OCI-LY1 (cell line): ENCODE data around the gene ERRFI1.

ENCODE experiments used
- H2AFZ ChIP-seq: fragments of 200-600 bp; sonication (generic), shearing (Covaris generic); 2 replicates; pipeline ENCODE4 v1.6.0; 2014; ENCODE audit warnings: antibody characterized with exemption, mild to moderate bottlenecking, low read length
- H3F3A ChIP-seq: fragments of 200-600 bp; sonication (generic), shearing (Covaris generic); 2 replicates; pipeline ENCODE4 v1.6.0; 2014; ENCODE audit warnings: mild to moderate bottlenecking, antibody characterized with exemption, low read length, moderate library complexity; ENCODE audit not compliant: insufficient read depth
- H3K27ac ChIP-seq: fragments of 200-600 bp; sonication (generic); 2 replicates; pipeline ENCODE4 v1.5.1; 2014; ENCODE audit warnings: low read length, mixed run types, mild to moderate bottlenecking, low read depth; ENCODE audit not compliant: poor library complexity, severe bottlenecking
- H3K27me3 ChIP-seq: fragments of 200-600 bp; sonication (generic); 2 replicates; pipeline ENCODE4 v1.6.0; 2014; ENCODE audit warnings: antibody characterized with exemption, mild to moderate bottlenecking, low read length, moderate library complexity; ENCODE audit not compliant: insufficient read depth
- H3K36me3 ChIP-seq: fragments of 200-600 bp; sonication (generic); 2 replicates; pipeline ENCODE4 v1.6.1; 2014; ENCODE audit warnings: mild to moderate bottlenecking, antibody characterized with exemption, low read length, moderate library complexity, mixed read lengths; ENCODE audit not compliant: insufficient read depth
- H3K4me1 ChIP-seq: fragments of 200-600 bp; sonication (generic); 2 replicates; pipeline ENCODE4 v1.5.1; 2014; ENCODE audit warnings: mild to moderate bottlenecking, low read length, moderate library complexity; ENCODE audit not compliant: insufficient read depth, severe bottlenecking
- H3K4me2 ChIP-seq: fragments of 200-600 bp; sonication (generic), shearing (Covaris generic); 2 replicates; pipeline ENCODE4 v1.6.1; 2014; ENCODE audit warnings: low read length
- H3K4me3 ChIP-seq: fragments of 200-600 bp; sonication (generic); 2 replicates; pipeline ENCODE4 v1.5.1; 2014; ENCODE audit warnings: low read length, low read depth, mild to moderate bottlenecking, mixed read lengths; ENCODE audit not compliant: poor library complexity, severe bottlenecking
- H3K79me2 ChIP-seq: fragments of 200-600 bp; shearing (Covaris generic); 2 replicates; pipeline ENCODE4 v1.6.1; 2016; ENCODE audit warnings: mixed run types, low read length, mixed read lengths; ENCODE audit not compliant: insufficient read depth
- H3K9ac ChIP-seq: fragments of 200-600 bp; sonication (generic), shearing (Covaris generic); 2 replicates; pipeline ENCODE4 v1.6.1; 2014; ENCODE audit warnings: mild to moderate bottlenecking, low read length, mixed read lengths
- H3K9me2 ChIP-seq: fragments of 200-600 bp; sonication (generic), shearing (Covaris generic); 2 replicates; pipeline ENCODE4 v1.6.1; 2014; ENCODE audit warnings: low read depth, mild to moderate bottlenecking, low read length, mixed read lengths
- H3K9me3 ChIP-seq: fragments of 200-600 bp; shearing (Covaris generic); 2 replicates; pipeline ENCODE4 v1.6.1; 2014; ENCODE audit warnings: low read length, mixed read lengths
- H4K20me1 ChIP-seq: fragments of 200-600 bp; sonication (generic), shearing (Covaris generic); 2 replicates; pipeline ENCODE4 v1.6.0; 2016; ENCODE audit warnings: mild to moderate bottlenecking, low read length; ENCODE audit not compliant: insufficient read depth
- EZH2 ChIP-seq: fragments of 200-600 bp; sonication (generic), shearing (Covaris generic); IDR thresholded peaks from 2 replicates; pipeline ENCODE4 v1.8.0; 2017; ENCODE audit warnings: borderline replicate concordance, mixed run types, mild to moderate bottlenecking, antibody characterized with exemption, low read length, moderate library complexity, mixed read lengths
- TF ChIP-seq, protein P1 (sequence below): fragments of 200-600 bp; sonication (generic), shearing (Covaris generic); IDR thresholded peaks from 2 replicates; pipeline ENCODE4 v1.5.1; 2017; ENCODE audit warnings: mild to moderate bottlenecking, antibody characterized with exemption, low read length, moderate library complexity, mixed read lengths

ERRFI1 gene

DNA sequence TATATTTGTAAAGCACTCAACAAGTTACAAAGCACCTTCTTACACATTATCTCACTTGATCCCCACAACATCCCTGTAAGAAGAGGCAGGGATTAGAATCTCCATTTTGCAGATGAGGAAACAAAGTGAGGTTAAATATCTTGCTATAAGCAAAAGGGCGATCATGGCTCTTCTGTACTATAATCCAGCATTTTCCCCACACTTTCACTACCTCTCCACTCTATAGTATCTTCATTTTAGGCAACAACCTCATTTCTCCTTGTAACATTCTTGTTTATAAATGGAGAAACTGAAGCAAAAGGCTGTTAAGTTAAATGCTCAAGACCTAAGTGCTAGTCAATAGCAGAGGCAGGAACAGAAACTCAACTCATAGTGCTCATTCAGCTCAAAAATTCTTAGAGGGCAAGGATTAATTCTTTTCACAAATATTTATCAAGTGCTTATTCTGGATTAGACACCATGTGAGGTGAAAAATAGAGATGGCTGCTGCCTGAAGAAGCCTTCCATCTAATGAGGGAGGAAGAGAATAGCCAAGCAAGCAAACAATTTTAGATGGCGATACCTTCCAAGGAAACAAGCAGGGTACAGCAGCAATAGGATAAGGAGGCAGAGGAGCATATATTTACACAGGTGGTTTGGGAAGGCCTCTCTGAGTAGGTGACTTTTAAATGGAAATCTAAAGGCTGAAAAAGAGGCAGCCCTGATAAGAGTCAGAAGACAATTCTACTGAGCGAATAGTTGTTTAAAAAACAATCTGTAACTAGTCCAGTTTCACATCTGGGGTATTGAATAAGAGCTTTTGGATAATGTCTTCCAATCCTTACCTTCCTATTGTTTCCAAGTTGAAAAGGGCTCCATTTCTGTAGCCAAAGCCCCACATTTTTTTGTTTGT lies 3.5 kb downstream of the ERRFI1 start:
- Histone ChIP-seq H3K36me3 (no peaks in the 10 kb centered on the region), H3K4me1 (no peaks in the 10 kb centered on the region), H3K79me2 (no peaks in the 10 kb centered on the region), H3K27me3 (no peaks in the 10 kb centered on the region), H3K4me3 (no peak overlapping the region), H3K9me2 (no peaks in the 10 kb centered on the region), H3K9ac (no peak overlapping the region), H3K9me3 (no peaks in the 10 kb centered on the region), H3K4me2 (no peak overlapping the region), H3F3A (no peaks in the 10 kb centered on the region), H2AFZ (no peak overlapping the region), H4K20me1 (no peaks in the 10 kb centered on the region), H3K27ac (no peak overlapping the region)
- TF ChIP-seq, protein P1, sequence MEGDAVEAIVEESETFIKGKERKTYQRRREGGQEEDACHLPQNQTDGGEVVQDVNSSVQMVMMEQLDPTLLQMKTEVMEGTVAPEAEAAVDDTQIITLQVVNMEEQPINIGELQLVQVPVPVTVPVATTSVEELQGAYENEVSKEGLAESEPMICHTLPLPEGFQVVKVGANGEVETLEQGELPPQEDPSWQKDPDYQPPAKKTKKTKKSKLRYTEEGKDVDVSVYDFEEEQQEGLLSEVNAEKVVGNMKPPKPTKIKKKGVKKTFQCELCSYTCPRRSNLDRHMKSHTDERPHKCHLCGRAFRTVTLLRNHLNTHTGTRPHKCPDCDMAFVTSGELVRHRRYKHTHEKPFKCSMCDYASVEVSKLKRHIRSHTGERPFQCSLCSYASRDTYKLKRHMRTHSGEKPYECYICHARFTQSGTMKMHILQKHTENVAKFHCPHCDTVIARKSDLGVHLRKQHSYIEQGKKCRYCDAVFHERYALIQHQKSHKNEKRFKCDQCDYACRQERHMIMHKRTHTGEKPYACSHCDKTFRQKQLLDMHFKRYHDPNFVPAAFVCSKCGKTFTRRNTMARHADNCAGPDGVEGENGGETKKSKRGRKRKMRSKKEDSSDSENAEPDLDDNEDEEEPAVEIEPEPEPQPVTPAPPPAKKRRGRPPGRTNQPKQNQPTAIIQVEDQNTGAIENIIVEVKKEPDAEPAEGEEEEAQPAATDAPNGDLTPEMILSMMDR = no peak
- no peak for TF ChIP-seq EZH2

DNA sequence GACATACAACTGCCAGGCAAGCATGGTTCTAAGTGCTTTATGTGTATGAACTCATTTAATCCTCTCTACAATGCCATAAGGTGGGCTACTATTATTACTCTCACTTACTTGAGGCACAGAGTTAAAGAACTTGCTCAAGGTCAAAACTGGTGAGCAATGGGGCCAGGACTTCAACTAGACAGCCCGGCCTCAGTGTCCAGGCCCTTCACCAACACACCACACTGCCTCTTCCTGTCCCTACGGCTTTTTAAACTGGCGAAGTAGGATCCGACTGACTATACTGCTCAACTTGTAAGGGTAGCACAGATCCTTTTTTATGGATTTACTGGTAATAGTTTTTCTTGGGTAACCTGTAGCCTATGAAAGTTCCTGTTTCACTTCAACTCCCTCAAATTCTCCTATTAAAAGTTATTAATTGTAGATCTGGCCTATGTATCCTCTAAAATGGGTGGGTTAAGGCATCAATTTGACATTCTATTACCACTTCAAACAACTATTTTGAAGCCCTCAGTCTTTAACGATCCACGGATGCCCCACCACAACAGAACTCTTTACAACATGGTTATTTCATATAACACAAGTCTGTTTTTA lies 4.3 kb downstream of the ERRFI1 start:
- no peak overlapping the region for H3K9ac ChIP-seq
- H3K27ac ChIP-seq = no peak overlapping the region
- no peaks in the 10 kb centered on the region for H3F3A ChIP-seq
- no peaks in the 10 kb centered on the region for H4K20me1 ChIP-seq
- TF ChIP-seq EZH2 = no peak
- TF ChIP-seq, protein P1 = no peak
- H3K9me3 ChIP-seq = no peaks in the 10 kb centered on the region
- H3K79me2 ChIP-seq = no peaks in the 10 kb centered on the region
- H3K36me3 ChIP-seq = no peaks in the 10 kb centered on the region
- H3K9me2 ChIP-seq = no peaks in the 10 kb centered on the region
- no peak overlapping the region for H3K4me3 ChIP-seq
- H3K4me1 ChIP-seq = no peaks in the 10 kb centered on the region
- no peak overlapping the region for H2AFZ ChIP-seq
- no peak overlapping the region for H3K4me2 ChIP-seq
- H3K27me3 ChIP-seq = no peaks in the 10 kb centered on the region

DNA sequence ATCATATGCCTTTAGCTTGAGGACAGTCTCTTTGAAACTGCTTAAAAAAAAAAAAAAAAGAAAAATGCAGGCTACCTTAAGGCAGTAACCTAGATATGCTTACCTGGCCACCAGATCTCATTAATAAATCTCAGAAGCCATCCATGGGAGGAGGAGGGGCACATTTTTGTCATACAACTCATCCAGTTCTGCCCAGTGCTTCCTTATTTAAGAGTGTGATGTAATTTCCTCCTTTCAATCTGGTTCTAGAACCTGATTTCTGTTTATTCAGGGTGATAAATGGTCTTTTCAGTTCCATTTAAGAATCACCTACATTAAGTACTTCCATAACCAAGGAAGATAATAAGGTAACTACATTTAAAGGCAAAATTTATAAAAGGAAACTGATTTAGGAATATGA lies 6.1 kb downstream of the ERRFI1 start:
- Histone ChIP-seq H3F3A (no peaks in the 10 kb centered on the region), H3K79me2 (no peaks in the 10 kb centered on the region), H3K4me3 (no peak overlapping the region), H3K9me2 (no peaks in the 10 kb centered on the region), H3K27ac (no peak overlapping the region), H3K9me3 (no peaks in the 10 kb centered on the region), H3K4me1 (no peaks in the 10 kb centered on the region), H3K27me3 (no peaks in the 10 kb centered on the region), H3K9ac (no peak overlapping the region), H3K36me3 (no peaks in the 10 kb centered on the region), H3K4me2 (no peak overlapping the region), H2AFZ (no peak overlapping the region), H4K20me1 (no peaks in the 10 kb centered on the region)
- TF ChIP-seq, protein P1 = no peak
- TF ChIP-seq EZH2 = no peak
